NCI-H345 (cell line): ENCODE measurements around the gene SMG9.
"Not testable (repeated sequence)": the region's sequence is repeated elsewhere in the genome, so short reads cannot be mapped to it uniquely, and the experiment has no call there.

Experiments
- DNase-seq: peaks from one replicate; lab custom pipeline; 2025; lab: John Stamatoyannopoulos, UW

Gene SMG9

GRCh38 chr19:43692385-43692784, 62.4 kb downstream of the SMG9 start:
- no peak for DNase-seq

DNA sequence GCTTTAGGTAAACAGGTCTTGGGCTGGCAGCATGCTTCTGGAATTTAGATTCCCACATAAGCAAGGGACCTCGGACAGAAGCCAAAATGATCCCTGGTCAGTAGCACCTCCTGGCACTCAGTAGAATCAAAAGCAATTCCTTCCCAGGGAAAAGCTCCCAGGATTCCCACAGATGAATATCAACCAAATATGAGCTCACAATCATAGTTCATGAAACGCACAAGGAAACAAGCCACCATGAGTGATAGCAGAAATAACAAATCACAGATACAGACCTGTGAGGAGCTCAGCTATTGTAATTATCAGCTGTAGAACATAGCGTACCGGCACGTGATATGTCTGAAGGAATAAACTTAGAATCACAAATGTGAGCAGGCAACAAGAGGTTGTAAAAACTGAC, 63.0 kb downstream of the SMG9 start:
- DNase-seq = no peak

DNA sequence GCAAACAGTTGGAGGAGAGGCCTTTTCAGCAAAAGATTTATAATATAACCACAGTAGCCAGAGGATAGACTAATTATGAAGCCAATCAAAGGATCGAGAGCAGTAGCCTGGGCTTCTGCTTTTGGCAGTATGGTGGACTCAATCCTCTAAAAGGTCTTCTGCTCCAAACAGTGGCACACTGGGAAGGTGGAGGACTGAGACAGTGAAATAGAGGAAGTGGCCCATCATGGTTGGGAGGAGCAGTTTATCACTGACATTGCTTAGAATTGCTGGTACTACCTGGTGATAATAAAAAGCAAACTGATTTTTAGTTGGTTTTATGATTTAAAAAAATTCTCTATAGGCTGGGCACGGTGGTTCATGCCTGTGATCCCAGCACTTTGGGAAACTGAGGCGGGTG, 63.9 kb downstream of the SMG9 start:
- no peak for DNase-seq

DNA sequence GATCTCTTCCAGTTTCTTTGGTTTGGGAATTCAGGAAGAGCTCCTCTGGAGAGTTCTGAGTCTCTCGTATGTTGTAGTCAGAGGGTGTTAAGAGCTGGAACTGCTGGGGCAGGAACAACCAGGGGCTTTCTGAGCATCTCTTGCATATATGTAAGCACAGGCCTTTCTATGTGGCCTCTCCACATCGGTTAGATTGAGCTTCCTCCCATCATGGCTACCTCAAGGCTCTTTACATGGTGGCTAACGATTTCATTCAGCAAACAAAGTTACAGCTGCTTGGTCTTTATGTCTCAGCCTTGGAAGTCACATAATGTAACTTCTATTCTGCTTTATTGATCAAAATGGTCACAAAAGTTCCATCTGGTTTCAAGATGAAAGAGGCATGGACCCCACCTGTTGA, 64.3 kb downstream of the SMG9 start:
- DNase-seq = no peak

- no peak for DNase-seq
These were observed 66.6 kb downstream of the SMG9 start for GRCh38 chr19:43688059-43688701.

GRCh38 chr19:43687660-43687997, 67.1 kb downstream of the SMG9 start:
- DNase-seq = no peak

DNA sequence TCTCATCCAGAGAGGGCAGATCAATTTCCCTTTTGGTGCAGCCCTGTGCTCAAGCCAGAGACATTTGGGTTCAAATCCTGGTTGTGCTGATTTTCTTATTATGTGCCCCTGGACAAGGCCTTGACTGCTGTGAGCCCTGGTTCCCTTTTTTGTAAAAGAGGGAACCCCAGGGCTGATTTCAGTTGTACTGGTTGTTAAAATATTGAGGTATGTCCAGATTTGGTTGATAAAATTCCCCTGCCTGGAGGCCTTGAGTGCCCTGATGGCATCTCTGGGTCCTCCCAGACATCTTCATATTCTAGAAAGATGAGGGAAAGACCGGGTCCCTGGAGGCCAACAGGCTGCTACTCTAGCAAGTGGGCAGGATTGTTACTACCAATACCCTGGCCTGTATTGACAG, 70.4 kb downstream of the SMG9 start:
- no peak for DNase-seq

DNA sequence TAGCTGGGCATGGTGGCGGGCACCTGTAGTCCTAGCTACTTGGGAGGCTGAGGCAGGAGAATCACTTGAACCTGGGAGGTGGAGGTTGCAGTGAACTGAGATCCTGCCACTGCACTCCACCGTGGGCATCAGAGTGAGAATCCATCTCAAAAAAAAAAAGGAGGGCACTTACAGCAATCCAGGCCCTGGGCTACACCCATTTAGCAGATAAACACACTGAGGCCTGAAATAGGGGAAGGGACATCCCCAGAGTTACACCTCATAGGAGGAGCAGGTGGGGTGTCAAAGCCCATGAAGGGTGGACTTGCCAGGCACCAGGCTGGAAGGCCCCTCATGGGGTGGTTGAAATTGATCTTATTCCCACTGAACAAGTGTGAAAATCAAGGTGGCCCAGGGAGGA, 70.9 kb downstream of the SMG9 start:
- no peak for DNase-seq

GRCh38 chr19:43682824-43683661, 71.7 kb downstream of the SMG9 start:
- DNase-seq = no peak

- not testable (repeated sequence) for DNase-seq
These were observed 72.5 kb downstream of the SMG9 start for GRCh38 chr19:43682269-43682668.

DNA sequence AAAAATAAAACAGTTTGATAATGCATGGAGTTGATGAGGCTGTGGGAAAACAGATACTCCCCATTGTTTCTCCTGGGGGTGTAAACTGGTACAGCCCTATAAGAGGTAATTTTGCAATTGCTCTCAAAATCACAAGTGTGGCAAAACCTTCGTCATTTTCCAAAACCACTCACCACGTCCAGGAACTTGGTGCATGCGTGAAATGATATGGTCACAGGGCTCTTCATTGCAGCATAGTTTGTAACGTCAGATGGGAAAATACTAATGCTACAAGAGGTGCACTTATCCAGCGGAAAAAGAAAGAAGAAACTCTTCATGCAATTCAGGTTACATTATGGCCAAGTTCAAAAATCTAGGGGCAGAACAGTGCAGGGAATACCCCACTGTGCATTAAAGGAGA, 72.9 kb downstream of the SMG9 start:
- no peak for DNase-seq

DNA sequence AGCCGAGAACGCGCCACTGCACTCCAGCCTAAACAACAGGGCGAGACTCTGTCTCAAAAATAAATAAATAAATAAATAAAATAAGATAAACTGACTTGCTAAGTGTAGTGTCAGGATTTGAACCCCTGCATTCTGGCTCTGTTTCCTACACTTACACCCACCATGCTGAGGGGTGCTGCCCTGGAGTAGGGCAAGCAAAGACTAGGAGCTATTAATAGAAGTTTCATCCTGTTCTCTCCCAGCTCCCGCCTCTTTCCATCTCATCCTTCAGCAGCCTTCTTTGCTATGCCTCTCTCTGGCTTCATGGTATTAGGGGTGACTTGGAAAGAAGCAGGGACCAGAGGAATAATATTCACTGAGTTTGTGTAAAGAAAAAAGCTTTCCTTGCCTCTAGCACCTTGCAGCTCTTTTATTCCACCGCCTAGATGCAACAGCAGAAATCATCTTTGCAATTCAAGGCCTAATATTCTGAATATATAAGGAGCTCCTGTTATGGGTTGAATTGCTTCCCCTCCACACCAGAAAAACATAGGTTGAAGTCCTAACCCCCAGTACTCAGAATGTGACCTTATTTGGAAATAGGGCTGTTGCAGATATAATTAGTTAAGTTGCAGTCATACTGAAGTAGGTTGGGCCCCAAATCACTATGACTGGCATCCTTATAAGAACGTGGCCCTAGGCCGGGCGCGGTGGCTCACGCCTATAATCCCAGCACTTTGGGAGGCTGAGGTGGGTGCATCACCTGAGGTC, 76.1 kb downstream of the SMG9 start:
- DNase-seq = no peak
